RKO (cell line): Measurements from ENCODE around the gene PSPH.
"Not testable (repeated sequence)": the region's sequence is repeated elsewhere in the genome, so short reads cannot be mapped to it uniquely, and the experiment has no call there.

Source experiments
- DNase-seq: peaks from one replicate; pipeline ENCODE4 v3.0.0-alpha.2; 2016; ENCODE audit warnings: low spot score

The PSPH gene

GRCh38 chr7:56051339-56052191 is at the start of gene PSPH, which contains the start of gene CCT6A:
Gene PSPH, minus strand, starts transcription at chr7:56051444. Its CDS starts 30,232 bp downstream, at chr7:56021212.
Gene CCT6A, plus strand, starts transcription at chr7:56051765. Its CDS starts 84 bp downstream, at chr7:56051849.
- DNase-seq: peak; percentile 96

GRCh38 chr7:56099653-56100052 is 48.4 kb upstream of the PSPH start:
- DNase-seq: no peak

- DNase-seq: not testable (repeated sequence)
These were observed 47.2 kb upstream of the PSPH start for GRCh38 chr7:56098187-56099008.

DNA sequence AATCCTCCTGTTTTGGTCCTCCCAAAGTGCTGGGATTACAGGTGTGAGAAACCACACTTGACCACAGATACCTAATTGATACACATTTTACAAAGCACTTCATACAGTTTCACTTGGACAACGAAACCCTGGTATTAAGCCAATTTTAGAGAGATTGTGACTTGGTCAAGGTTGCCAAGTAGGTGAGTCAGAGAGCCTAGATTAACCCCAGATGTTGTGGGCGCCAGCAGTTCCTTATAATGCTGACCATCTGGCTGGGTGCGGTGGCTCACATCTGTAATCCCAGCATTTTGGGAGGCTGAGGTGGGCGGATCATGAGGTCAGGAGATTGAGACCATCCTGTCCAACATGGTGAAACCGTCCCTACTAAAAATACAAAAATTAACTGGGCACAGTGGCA is 46.5 kb upstream of the PSPH start:
- DNase-seq: peak; percentile 78

DNA sequence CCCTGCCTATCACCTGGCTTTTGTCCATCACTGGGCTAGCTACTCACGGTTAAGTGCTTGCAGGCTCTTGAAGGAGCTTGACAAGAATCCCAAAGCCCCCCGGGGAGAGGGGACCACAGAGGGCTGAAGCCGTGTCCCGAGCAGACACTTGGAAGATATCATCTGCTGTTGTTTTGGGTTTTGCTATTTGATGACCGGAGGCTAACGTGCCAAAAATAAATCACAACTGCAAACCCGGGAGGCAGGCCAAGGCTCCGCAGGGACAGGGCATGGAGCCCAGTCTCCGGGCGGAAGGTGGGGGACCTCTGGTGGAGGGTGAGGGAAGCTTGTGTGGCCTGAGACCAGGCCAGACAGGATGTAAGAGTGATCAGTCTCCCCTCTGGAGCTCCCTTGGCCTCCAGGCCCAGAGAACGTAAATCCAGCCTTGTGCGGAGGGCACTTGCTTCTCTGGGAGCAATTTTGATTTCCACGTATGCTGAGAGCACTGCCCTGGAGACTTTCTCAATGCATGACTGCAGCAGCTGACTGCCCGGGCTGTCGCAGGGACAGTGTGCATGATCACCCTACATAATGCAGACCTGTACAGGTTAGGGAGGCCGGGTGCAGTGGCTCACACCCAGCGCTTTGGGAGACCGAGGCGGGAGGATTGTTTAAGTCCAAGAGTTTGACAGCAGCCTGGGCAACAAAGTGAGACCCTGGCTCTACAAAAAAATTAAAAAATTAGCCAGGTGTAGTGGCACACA is 41.7 kb upstream of the PSPH start, which contains the start of gene PHKG1:
TSS of gene PHKG1 (minus strand) at position 164 of the 743 bp plus-strand sequence. CDS start 4,011 bp downstream, outside the sequence.
- DNase-seq: peak; percentile 68

GRCh38 chr7:56092388-56092787 is 41.1 kb upstream of the PSPH start:
- not testable (repeated sequence) for DNase-seq

DNA sequence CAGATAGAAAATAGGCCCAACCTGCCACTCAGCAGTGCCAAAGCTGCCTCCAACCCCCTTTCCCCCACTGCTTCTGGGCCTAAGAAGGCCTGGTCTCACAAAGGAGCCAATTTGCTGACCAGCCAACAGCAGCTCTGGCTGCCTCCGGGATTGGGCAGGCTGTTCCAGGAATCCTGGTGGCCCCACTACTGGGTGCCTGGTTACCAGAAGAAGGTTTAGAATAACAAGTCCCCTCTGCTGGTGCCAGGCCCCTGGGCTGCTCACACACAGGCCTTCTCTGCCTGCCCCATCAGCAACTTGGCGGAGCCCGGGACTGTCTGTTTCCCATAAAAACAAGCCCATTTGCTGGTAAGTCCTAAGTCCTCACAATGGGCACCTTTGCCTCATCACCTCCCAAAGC is 40.3 kb upstream of the PSPH start:
- DNase-seq: no peak

DNA sequence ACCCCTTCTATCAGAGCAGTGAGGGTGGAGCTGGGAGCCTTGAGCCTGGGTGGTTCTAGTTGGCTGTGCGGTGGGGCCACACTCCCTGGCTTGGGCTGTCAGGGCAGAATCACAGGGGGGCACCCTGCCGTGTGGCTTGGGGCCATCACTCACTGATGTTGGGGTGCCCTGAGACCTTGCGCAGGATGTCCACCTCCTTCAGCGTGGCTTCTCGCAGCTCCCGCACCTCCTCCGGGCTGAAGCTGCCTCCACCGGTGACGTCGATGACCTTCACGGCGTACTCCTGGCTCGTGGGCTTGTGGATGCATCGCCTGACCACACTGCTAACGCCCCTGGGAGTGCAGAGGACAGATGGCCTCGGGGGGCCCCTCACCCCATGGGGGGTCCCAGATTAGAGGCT is 36.2 kb upstream of the PSPH start:
- DNase-seq: no peak

DNA sequence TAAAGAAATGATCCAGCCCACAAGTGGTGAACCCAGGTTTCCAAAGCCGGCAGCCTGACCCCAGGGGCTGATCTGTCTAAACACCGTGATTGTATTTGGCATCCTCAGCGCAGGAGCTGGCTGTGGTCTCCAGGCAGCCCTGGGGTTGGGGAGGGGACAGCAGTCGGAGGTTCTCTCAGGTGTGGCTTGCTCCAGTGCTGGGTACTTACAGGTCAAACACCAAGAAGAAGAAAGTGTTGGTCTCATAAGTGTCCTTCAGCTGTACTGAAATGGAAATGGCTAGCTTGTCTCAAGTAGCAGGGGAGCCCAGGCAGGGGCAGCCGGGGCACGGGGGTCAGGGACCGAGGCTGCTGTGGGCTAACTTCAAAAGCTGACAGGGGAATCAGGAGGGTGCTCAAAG is 35.5 kb upstream of the PSPH start:
- no peak for DNase-seq

- no peak for DNase-seq
These were observed 32.0 kb upstream of the PSPH start for GRCh38 chr7:56083150-56083785.

DNA sequence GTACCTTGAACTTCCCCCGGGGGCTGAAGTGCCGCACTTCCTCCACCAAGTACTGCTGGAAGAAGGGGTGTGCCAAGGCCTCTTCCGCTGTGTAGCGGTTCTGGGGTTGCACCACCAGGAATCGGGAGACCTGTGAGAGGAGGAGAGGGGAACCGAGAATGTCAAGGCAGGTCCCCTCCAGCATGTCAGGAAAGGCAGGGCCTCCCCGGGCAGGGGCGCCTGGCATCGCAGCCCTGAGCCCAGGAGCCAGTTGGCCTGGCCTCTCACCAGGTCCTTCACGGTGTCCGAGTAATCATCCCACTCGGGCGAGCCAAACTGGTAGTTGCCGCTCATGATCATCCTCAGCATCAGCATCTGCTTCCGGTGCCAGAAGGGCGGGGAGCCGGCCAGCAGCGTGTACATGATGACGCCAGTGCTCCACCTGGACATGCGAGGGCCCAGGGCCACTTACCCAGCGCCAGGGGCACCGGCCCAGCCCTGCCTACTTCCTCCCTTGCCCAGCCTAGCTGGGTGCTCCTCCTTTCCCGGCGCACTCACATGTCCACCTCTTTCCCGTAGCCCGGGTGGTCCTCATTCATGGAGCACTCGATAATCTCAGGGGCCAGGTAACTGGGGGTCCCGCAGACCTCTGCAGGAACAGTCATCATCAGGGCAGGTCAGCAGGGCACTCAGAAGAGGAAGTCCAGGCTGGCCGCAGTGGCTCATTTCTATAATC is 30.5 kb upstream of the PSPH start:
- DNase-seq: no peak

GRCh38 chr7:56080726-56081435 is 29.6 kb upstream of the PSPH start:
- not testable (repeated sequence) for DNase-seq

DNA sequence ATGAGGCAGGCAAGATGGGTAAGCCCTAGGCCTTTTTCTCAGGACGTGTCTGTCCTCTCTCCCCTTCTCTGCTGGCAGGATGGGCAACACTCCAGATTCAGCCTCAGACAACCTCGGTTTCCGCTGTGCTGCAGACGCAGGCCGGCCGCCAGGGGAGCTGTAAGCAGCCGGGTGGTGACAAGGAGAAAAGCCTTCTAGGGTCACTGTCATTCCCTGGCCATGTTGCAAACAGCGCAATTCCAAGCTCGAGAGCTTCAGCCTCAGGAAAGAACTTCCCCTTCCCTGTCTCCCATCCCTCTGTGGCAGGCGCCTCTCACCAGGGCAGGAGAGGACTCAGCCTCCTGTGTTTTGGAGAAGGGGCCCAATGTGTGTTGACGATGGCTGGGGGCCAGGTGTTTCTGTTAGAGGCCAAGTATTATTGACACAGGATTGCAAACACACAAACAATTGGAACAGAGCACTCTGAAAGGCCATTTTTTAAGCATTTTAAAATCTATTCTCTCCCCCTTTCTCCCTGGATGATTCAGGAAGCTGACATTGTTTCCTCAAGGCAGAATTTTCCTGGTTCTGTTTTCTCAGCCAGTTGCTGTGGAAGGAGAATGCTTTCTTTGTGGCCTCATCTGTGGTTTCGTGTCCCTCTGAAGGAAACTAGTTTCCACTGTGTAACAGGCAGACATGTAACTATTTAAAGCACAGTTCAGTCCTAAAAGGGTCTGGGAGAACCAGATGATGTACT is 28.4 kb upstream of the PSPH start:
- DNase-seq: no peak

- no peak for DNase-seq
These were observed 27.0 kb upstream of the PSPH start for GRCh38 chr7:56078196-56078595.

DNA sequence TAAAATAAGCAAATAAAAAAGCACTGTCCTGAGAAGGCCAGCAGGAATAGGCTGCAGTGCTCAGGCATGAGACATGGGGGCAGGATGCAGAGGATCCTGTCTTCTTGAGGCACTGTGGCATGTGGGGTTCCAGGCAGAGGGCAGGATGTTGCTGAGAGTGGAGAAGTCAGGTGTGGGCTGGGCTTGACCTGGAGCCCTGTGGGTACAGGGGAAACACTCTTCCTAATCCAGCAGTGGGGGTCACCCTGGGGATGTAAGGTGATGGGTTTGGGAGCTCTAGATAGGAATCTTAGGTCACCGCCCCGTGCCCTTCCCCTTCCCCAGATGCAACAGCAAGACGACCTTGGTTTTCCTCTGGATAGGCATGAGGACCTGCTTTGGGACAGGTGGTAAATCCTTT is 26.4 kb upstream of the PSPH start:
- no peak for DNase-seq

DNA sequence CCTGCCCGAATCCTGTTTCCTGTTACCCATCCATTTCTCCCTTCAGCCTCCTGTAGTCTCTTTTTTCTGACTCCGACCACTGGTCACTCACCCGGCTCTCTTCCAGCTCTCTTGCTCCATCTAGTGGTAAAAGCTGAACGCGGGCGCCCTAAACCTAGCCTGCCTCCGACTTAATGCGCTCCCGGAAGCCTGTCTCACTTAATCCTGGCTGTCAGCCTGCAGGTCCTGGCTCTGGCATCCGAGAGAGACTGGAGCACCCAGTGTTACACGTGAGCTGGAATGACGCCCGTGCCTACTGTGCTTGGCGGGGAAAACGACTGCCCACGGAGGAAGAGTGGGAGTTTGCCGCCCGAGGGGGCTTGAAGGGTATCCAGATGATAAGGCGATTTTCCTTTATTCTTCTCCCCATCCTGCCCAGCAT is 23.1 kb upstream of the PSPH start:
- DNase-seq: peak; percentile 88

- not testable (repeated sequence) for DNase-seq
These were observed 15.1 kb upstream of the PSPH start for GRCh38 chr7:56066376-56066775.

- DNase-seq: peak; percentile 89
These were observed 12.8 kb upstream of the PSPH start, which contains the start of gene SUMF2 for GRCh38 chr7:56063882-56064625. Gene SUMF2, plus strand, starts transcription at chr7:56064286. Its CDS starts 26 bp downstream, at chr7:56064312.

- no peak for DNase-seq
These were observed 12.2 kb upstream of the PSPH start for GRCh38 chr7:56063500-56063881.
